GM12878 (cell line): ENCODE measurements around the gene NACC1. TPM values are rescaled to one million over a fixed set of nuclear protein-coding genes. Genes with fewer than 3 reads are reported as not detected.

Experiments used
- ATAC-seq: fragments of 200-7000 bp; cut with Tn5 transposase; 3 replicates; pipeline ENCODE4 v1.9.1; 2020; ENCODE audit warnings: mild to moderate bottlenecking, moderate library complexity
- BruUV-seq: library from RNA; stranded (reverse); fragments of 400-500 nt; replicated peaks from 2 replicates; lab custom pipeline; 2021; lab: Mats Ljungman, UMichigan
- CTCF ChIA-PET: fragments of 300-600 bp; sonication (Branson Sonifier 250); formaldehyde crosslinking; extraction: SDS; loops from one replicate; lab custom pipeline; 2021; ENCODE audit warnings: inconsistent platforms; lab: Yijun Ruan, JAX
- POLR2A ChIA-PET: fragments of 350-600 bp; formaldehyde crosslinking; extraction: SDS; loops from one replicate; lab custom pipeline; 2021; ENCODE audit warnings: inconsistent platforms; lab: Charles Lee
- RAD21 ChIA-PET: fragments of 300-600 bp; sonication (Branson Sonifier 250); formaldehyde crosslinking; loops from one replicate; lab custom pipeline; 2023; ENCODE audit warnings: antibody characterized with exemption; ENCODE audit not compliant: unreplicated experiment; lab: Charles Lee
- SMC1A ChIA-PET: fragments of 300-600 bp; sonication (Branson Sonifier 250); formaldehyde crosslinking; loops from one replicate; lab custom pipeline; 2023; ENCODE audit not compliant: unreplicated experiment, uncharacterized antibody; lab: Charles Lee
- DNase-seq: peaks from one replicate; pipeline ENCODE4 v3.0.0-alpha.2; 2011; ENCODE audit warnings: low read depth, low spot score
- FAIRE-seq: peaks from 3 replicates; lab custom pipeline; 2011; peaks lifted over from hg19 to GRCh38; lab: Jason Lieb, UNC
- H2AFZ ChIP-seq: 2 replicates; pipeline ENCODE4 v1.6.0; 2011; ENCODE audit warnings: low read depth, low read length, control low read depth; ENCODE audit not compliant: control insufficient read depth
- H3K27ac ChIP-seq: 2 replicates; pipeline ENCODE4 v1.5.1; 2011; ENCODE audit warnings: control low read depth; ENCODE audit not compliant: control insufficient read depth, insufficient read depth
- H3K27me3 ChIP-seq, 2 experiments: replicated peaks in 1 of 2; 2 replicates each; pipeline versions ENCODE4 v1.6.0 to v1.6.1; 2011; ENCODE audit warnings: low read length in 1 of 2; ENCODE audit not compliant: control insufficient read depth in 2 of 2, insufficient read depth in 2 of 2
- H3K36me3 ChIP-seq, 2 experiments: 2 replicates each; pipeline ENCODE4 v1.5.1; 2011; ENCODE audit warnings: low read length in 1 of 2; ENCODE audit not compliant: control insufficient read depth in 2 of 2, insufficient read depth in 2 of 2
- H3K4me1 ChIP-seq: 2 replicates; pipeline ENCODE4 v1.6.1; 2011; ENCODE audit warnings: mild to moderate bottlenecking, low read length, moderate library complexity, mixed read lengths; ENCODE audit not compliant: control insufficient read depth, insufficient read depth
- H3K4me2 ChIP-seq: 2 replicates; pipeline ENCODE4 v1.6.0; 2011; ENCODE audit warnings: control low read depth; ENCODE audit not compliant: control insufficient read depth, insufficient read depth
- H3K4me3 ChIP-seq: fragments of 200-600 bp; sonication (generic); 2 replicates; pipeline ENCODE4 v1.5.1; 2016
- H3K79me2 ChIP-seq: 2 replicates; pipeline ENCODE4 v1.6.0; 2011; ENCODE audit warnings: low read length; ENCODE audit not compliant: control insufficient read depth, insufficient read depth
- H3K9ac ChIP-seq: 2 replicates; pipeline ENCODE4 v1.8.0; 2011; ENCODE audit warnings: low read length, control low read depth, mixed read lengths; ENCODE audit not compliant: control insufficient read depth, insufficient read depth
- H3K9me3 ChIP-seq: replicated peaks from 3 replicates; pipeline ENCODE4 v1.5.1; 2011; ENCODE audit warnings: mild to moderate bottlenecking, low read length; ENCODE audit not compliant: control insufficient read depth, insufficient read depth
- H4K20me1 ChIP-seq: 2 replicates; pipeline ENCODE4 v1.6.0; 2011; ENCODE audit not compliant: control insufficient read depth, insufficient read depth
- ATF7 ChIP-seq: fragments of 450-650 bp; IDR thresholded peaks from 2 replicates; pipeline ENCODE4 v1.6.1; 2016; ENCODE audit warnings: low read depth, mild to moderate bottlenecking
- EZH2 ChIP-seq: IDR thresholded peaks from 2 replicates; pipeline ENCODE4 v1.6.1; 2012; ENCODE audit warnings: low read depth, mild to moderate bottlenecking, control low read depth, inconsistent platforms, low read length, borderline replicate concordance; ENCODE audit not compliant: control insufficient read depth
- GATAD2B ChIP-seq: fragments of 450-650 bp; conservative IDR thresholded peaks from 2 replicates; pipeline ENCODE4 v1.6.1; 2017; ENCODE audit warnings: low read depth, mild to moderate bottlenecking, moderate library complexity
- MEF2B ChIP-seq: fragments of 450-650 bp; IDR thresholded peaks from 2 replicates; pipeline ENCODE4 v1.6.1; 2018; ENCODE audit warnings: mild to moderate bottlenecking, moderate library complexity; ENCODE audit not compliant: partially characterized antibody, poor library complexity, severe bottlenecking
- NFYA ChIP-seq: IDR thresholded peaks from 2 replicates; pipeline ENCODE4 v1.6.1; 2011; ENCODE audit warnings: low read depth, mild to moderate bottlenecking, low read length, improper control_type of control experiment, borderline replicate concordance
- NR2C2 ChIP-seq: IDR thresholded peaks from 2 replicates; pipeline ENCODE4 v1.6.1; 2011; ENCODE audit warnings: borderline replicate concordance, low read depth; ENCODE audit not compliant: control insufficient read depth, insufficient read length
- POU2F2 ChIP-seq: IDR thresholded peaks from 3 replicates; pipeline ENCODE4 v1.6.1; 2011; ENCODE audit warnings: low read depth, mild to moderate bottlenecking, low read length, borderline replicate concordance
- RUNX3 ChIP-seq: IDR thresholded peaks from 2 replicates; pipeline ENCODE4 v1.6.1; 2012; ENCODE audit warnings: low read length, inconsistent platforms
- SIX5 ChIP-seq: IDR thresholded peaks from 2 replicates; pipeline ENCODE4 v1.6.1; 2011; ENCODE audit warnings: mild to moderate bottlenecking, low read depth, low read length, moderate library complexity; ENCODE audit not compliant: severe bottlenecking
- STAT3 ChIP-seq: IDR thresholded peaks from 2 replicates; pipeline ENCODE4 v1.6.1; 2011; ENCODE audit warnings: low read depth, low read length, improper control_type of control experiment
- TARDBP ChIP-seq: IDR thresholded peaks from 2 replicates; pipeline ENCODE4 v1.6.1; 2016; ENCODE audit warnings: borderline replicate concordance
- ZZZ3 ChIP-seq: IDR thresholded peaks from 2 replicates; pipeline ENCODE4 v1.6.1; 2011; ENCODE audit warnings: low read depth; ENCODE audit not compliant: control insufficient read depth, insufficient read length
- WGBS: methylation state at CpG from one replicate; pipeline ENCODE4 v1.1.6; 2016; ENCODE audit warnings: low lambda C conversion rate; ENCODE audit not compliant: insufficient replicate concordance, insufficient coverage; ENCODE audit errors: missing lambda C conversion rate; 5-methylcytosine and 5-hydroxymethylcytosine counted together
- in situ Hi-C: fragments of 300-500 bp; cut with MboI; formaldehyde crosslinking; loops from 9 replicates; pipeline ENCODE4 v1.14.3; 2018; ENCODE audit warnings: mixed read lengths
- intact Hi-C: fragments of 100-400 bp; cut with micrococcal nuclease; formaldehyde crosslinking; loops from one replicate; pipeline ENCODE4 v1.14.2; 2022; ENCODE audit not compliant: unreplicated experiment
- polyA plus RNA-seq, 11 experiments: library from polyadenylated mRNA; depleted of rRNA in 4 of 11; unstranded in 6 of 11; stranded (reverse) in 5 of 11; fragments of >200 nt; fragmentation: Nextera tagmentation in 4 of 11; fragmentation: Illumina TruSeq in 1 of 11; extraction: Ambion mirVana in 4 of 11; extraction: Trizol in 1 of 11; gene quantifications; 1 replicate in 1 of 11; 2 replicates in 10 of 11; pipeline versions ENCODE4 v1.2.1 to v1.2.3, GENCODE V29; 2011 to 2016; ENCODE audit warnings: inconsistent platforms in 2 of 11, missing spikeins in 2 of 11, low read depth in 1 of 11
- total RNA-seq, 4 experiments: library from RNA; depleted of rRNA in 3 of 4; stranded (reverse); fragments of >200 nt in 3 of 4; fragmentation: Illumina TruSeq in 1 of 4; extraction: Trizol in 1 of 4; gene quantifications; 2 replicates each; pipeline versions ENCODE4 v1.2.1 to v1.2.3, GENCODE V29; 2013 to 2021
- TF ChIP-seq, protein P1 (sequence below): fragments of 450-650 bp; IDR thresholded peaks from 2 replicates; pipeline ENCODE4 v1.6.1; 2016; ENCODE audit warnings: mild to moderate bottlenecking

NACC1 gene
- total and polyA plus RNA-seq, 10 of the 15 experiments (the other 5 are each of a cell fraction or from before 2014, with no cell fraction given) = 0.18 to 120 (median 19.2) TPM

DNA sequence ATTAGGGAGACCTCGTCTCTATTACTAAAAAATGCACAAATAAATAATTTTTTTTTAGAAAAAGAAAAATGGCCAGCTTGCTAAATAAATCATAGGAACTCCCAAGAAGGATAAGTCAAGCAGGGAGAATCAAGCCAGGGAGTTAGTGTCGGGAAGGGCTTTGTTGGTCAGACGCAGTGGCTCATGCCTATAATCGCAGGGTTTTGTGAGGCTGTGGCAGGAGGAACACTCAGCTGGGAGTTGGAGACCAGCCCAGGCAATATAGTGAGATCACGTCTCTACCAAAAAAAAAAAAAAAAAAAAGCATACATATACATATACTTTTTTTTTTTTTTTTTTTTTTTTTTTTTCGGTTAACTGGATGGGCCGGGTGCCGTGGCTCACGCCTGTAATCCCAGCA, 9.0 kb downstream of the NACC1 start:
- no TSS peak for BruUV-seq
- intact Hi-C loops = no loop called here
- Histone ChIP-seq H3K36me3 (peaks cover 0 to 5% of the 10 kb centered on the region in 2 experiments), H3K4me1 (no peaks in the 10 kb centered on the region; the same call in 1 of the 2 replicates), H3K27me3 (no peaks in the 10 kb centered on the region), H3K27ac (no peak overlapping the region), H2AFZ (no peak overlapping the region), H4K20me1 (peaks cover 9% of the 10 kb centered on the region), H3K4me2 (no peak overlapping the region), H3K9ac (no peak overlapping the region), H3K9me3 (no peaks in the 10 kb centered on the region), H3K4me3 (no peak overlapping the region), H3K79me2 (peaks cover 31% of the 10 kb centered on the region)
- SMC1A ChIA-PET = interaction anchor here (0.7 kb wide), 1 partner anchor 136 kb away, joined by 3 read pairs; no protein-coding TSS in a partner anchor
- POLR2A ChIA-PET = no interaction called here
- FAIRE-seq = no peak
- WGBS = 89% methylated on average over 8 of the region's 9 CpGs
- TF ChIP-seq ATF7 = no peak
- TF ChIP-seq MEF2B = no peak
- no peak for TF ChIP-seq EZH2
- TF ChIP-seq NFYA = no peak
- TF ChIP-seq POU2F2 = no peak
- no peak for TF ChIP-seq SIX5
- no peak for TF ChIP-seq TARDBP
- TF ChIP-seq RUNX3 = no peak
- no peak for TF ChIP-seq GATAD2B
- no peak for TF ChIP-seq STAT3
- TF ChIP-seq ZZZ3 = no peak
- TF ChIP-seq, protein P1, sequence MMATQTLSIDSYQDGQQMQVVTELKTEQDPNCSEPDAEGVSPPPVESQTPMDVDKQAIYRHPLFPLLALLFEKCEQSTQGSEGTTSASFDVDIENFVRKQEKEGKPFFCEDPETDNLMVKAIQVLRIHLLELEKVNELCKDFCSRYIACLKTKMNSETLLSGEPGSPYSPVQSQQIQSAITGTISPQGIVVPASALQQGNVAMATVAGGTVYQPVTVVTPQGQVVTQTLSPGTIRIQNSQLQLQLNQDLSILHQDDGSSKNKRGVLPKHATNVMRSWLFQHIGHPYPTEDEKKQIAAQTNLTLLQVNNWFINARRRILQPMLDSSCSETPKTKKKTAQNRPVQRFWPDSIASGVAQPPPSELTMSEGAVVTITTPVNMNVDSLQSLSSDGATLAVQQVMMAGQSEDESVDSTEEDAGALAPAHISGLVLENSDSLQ = no peak
- TF ChIP-seq NR2C2 = no peak
- in situ Hi-C loops = no loop called here
- CTCF ChIA-PET = no interaction called here
- RAD21 ChIA-PET = no interaction called here
- DNase-seq = no peak
- ATAC-seq = no peak
